ENCODE results near the gene PROZ. TPM values are rescaled to one million over a fixed set of nuclear protein-coding genes. Genes with fewer than 3 reads are reported as not detected.

PROZ gene
- total RNA-seq, 6 experiments from 2014 or later: not detected

DNA sequence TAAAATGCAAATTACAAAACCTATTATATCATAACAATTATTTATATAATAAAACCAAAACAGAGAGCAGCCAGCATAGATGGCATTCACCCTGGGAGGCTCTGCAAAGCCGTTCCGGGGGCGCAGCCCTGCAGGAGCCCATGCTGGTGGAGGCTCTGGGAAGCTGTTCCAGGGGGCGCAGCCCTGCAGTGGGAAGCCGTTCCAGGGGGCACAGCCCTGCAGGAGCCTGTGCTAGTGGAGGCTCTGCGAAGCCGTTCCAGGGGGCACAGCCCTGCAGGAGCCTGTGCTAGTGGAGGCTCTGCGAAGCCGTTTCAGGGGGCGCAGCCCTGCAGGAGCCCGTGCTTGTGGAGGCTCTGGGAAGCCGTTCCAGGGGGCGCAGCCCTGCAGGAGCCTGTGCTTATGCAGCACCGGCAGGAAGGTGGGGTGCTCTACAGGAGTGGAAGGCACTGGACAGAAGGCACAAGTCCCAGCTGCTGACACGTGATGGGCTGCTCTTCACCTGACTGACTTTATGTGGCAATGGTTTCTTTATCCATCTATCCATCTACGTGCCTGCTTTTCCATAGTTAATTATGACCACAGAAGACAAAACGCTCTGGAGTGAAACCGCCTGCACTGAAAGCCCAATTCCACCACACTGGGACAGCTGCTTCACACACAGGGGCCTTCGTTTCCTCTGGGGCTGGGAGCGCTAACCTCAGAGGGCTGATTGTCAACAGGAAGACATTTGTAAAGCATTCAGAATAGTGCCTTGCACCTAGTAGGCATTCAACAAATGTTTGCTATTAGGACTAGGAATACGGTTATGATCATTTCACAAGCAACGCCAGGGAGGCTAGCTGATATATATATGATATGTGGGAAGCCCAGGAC lies 26.4 kb downstream of the PROZ start:
- Mint-ChIP-seq H3K27me3 (ENCODE audit: insufficient read depth) (peaks cover 4% of the 10 kb centered on the region; the same call in 1 of the 2 replicates), H3K9me3 (peaks cover 26% of the 10 kb centered on the region), H3K4me1 (ENCODE audit: low read depth) (peaks cover 79% of the 10 kb centered on the region), H3K4me3 (no peak overlapping the region), H3K36me3 (ENCODE audit: low read depth) (peaks cover 75% of the 10 kb centered on the region), H3K27ac (peak overlapping the region; percentile 65)
- TF ChIP-seq, protein P1, sequence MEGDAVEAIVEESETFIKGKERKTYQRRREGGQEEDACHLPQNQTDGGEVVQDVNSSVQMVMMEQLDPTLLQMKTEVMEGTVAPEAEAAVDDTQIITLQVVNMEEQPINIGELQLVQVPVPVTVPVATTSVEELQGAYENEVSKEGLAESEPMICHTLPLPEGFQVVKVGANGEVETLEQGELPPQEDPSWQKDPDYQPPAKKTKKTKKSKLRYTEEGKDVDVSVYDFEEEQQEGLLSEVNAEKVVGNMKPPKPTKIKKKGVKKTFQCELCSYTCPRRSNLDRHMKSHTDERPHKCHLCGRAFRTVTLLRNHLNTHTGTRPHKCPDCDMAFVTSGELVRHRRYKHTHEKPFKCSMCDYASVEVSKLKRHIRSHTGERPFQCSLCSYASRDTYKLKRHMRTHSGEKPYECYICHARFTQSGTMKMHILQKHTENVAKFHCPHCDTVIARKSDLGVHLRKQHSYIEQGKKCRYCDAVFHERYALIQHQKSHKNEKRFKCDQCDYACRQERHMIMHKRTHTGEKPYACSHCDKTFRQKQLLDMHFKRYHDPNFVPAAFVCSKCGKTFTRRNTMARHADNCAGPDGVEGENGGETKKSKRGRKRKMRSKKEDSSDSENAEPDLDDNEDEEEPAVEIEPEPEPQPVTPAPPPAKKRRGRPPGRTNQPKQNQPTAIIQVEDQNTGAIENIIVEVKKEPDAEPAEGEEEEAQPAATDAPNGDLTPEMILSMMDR (IDR thresholded peaks at IDR 0.05): no peak
- DNase-seq: no peak

DNA sequence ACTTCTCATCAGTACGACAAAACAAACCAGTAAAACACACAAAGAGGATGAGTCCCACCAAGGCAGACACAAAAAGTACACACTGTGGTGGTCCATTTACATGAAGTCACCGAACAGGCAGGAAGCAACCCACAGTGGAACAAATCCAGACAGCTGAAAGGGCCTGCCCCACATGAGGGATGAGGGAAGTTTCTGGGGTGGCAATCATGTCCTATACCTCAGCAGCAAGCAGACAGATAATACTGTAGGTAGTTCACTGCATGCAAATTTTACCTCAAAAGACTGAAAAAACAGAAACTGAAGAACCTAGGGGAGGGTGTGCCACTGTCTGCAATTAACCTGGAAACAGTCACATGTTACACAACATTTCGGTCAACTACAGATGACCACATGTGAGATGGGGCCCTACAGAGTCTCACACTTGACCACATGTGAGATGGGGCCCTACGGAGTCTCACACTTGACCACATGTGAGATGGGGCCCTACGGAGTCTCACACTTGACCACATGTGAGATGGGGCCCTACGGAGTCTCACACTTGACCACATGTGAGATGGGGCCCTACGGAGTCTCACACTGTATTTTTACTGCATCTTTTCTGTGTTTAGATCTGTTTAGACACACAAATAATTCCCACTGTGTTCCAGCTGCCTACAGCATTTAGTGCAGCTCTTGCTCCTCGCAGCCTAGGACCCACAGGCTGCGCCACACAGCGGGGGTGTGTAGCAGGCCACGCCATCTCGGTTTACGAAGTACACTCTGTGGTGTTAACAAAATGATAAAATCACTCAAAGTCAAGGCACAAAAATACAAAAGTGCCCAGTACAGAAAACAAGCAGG lies 27.8 kb downstream of the PROZ start:
- Mint-ChIP-seq H3K27ac (peak overlapping the region; percentile 100), H3K9me3 (peaks cover 26% of the 10 kb centered on the region), H3K4me1 (ENCODE audit: low read depth) (peaks cover 72% of the 10 kb centered on the region), H3K36me3 (ENCODE audit: low read depth) (peaks cover 69% of the 10 kb centered on the region), H3K4me3 (peak overlapping the region; percentile 87), H3K27me3 (ENCODE audit: insufficient read depth) (peaks cover 4% of the 10 kb centered on the region; the same call in 1 of the 2 replicates)
- TF ChIP-seq, protein P1 (IDR thresholded peaks at IDR 0.05): no peak
- no peak for DNase-seq

DNA sequence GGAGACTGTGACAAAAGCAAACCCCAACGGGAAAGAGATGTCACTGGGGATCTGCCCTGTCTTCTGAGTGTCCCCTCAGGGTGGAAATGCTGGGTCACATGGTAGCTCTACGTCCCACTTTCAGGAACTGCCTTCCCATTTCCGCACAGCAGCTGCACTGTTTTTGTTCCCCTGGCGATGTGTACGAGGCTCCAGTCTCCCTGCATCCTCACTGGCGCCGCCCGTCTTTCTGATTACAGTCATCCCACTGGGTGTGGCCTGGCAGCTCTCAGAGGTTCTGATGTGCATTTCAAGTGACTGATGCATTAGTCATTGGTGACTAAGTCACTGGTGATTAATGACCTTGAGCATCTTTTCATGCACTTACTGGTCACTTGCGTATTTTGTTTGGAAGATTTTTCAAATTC lies 28.8 kb downstream of the PROZ start:
- peak; percentile 100 for DNase-seq
- TF ChIP-seq, protein P1 (IDR thresholded peaks at IDR 0.05): peak; percentile 36
- H3K27ac Mint-ChIP-seq: peak overlapping the region; percentile 100
- peaks cover 68% of the 10 kb centered on the region for H3K36me3 Mint-ChIP-seq (ENCODE audit: low read depth)
- peaks cover 26% of the 10 kb centered on the region for H3K9me3 Mint-ChIP-seq
- peaks cover 64% of the 10 kb centered on the region for H3K4me1 Mint-ChIP-seq (ENCODE audit: low read depth)
- H3K4me3 Mint-ChIP-seq: peak overlapping the region; percentile 87
- H3K27me3 Mint-ChIP-seq (ENCODE audit: insufficient read depth): peaks cover 4% of the 10 kb centered on the region

DNA sequence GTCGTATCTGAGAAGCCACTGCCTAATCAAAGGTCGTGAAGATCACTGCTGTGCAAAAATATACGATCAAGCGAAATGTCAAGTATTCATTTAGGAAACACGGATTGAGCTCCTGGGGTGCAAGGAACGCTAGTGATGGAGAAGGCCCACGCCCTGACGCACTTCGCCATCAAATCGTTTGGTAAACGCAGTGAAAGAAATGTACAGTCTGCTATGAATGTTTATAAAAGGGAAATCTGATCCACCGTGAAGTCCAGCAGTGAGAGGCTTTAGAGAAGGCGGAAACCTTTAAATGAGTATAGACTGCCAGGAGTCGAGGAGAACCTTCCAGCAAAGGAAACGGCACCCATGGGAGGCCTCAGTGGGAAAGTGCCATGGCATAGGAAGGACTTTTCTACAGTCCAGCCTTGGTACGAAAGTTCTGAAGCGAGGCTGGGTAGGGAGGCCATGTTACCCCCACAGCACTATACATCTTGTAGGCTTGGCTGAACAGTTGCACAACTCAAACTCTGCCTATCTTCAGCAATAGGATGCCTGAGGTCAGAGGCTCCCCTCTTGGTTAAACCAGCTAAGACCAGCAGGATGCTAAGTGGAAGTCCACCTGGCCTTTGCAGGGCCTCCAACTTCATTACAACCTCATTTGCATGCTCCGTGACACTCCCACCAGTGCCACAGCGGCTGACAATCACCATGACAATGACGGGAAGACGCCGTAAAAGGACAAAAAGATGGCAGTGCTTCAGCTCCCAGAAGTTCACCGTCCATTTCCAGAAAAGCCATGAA lies 29.6 kb downstream of the PROZ start:
- H3K27ac Mint-ChIP-seq: peak overlapping the region; percentile 100
- H3K36me3 Mint-ChIP-seq (ENCODE audit: low read depth): peaks cover 74% of the 10 kb centered on the region
- no peak for DNase-seq

More for the DNA sequence above, 29.6 kb downstream of the PROZ start:
- Mint-ChIP-seq H3K9me3 (peaks cover 26% of the 10 kb centered on the region), H3K4me3 (peak overlapping the region; percentile 87; the same call in 1 of the 2 replicates), H3K4me1 (ENCODE audit: low read depth) (peaks cover 71% of the 10 kb centered on the region), H3K27me3 (ENCODE audit: insufficient read depth) (peaks cover 4% of the 10 kb centered on the region)
- TF ChIP-seq, protein P1 (IDR thresholded peaks at IDR 0.05): no peak

All from HFFc6 (cell line).